Neural progenitor cell (in vitro differentiated cells): ENCODE measurements around the gene ATXN1L. TPM values are rescaled to one million over a fixed set of nuclear protein-coding genes. Genes with fewer than 3 reads are reported as not detected.
"Not testable (repeated sequence)": the region's sequence is repeated elsewhere in the genome, so short reads cannot be mapped to it uniquely, and the experiment has no call there.

Experiments used
- DNase-seq: peaks from one replicate; pipeline ENCODE4 v3.0.0-alpha.2; 2016; ENCODE audit warnings: low spot score
- H2AFZ ChIP-seq: fragments of 200-600 bp; sonication (generic); replicated peaks from 2 replicates; pipeline ENCODE4 v1.6.1; 2016; ENCODE audit warnings: antibody characterized with exemption
- H3F3A ChIP-seq: fragments of 200-600 bp; sonication (generic); 2 replicates; pipeline ENCODE4 v1.6.1; 2016; ENCODE audit warnings: antibody characterized with exemption, low read depth
- H3K27ac ChIP-seq: fragments of 200-600 bp; sonication (generic); 2 replicates; pipeline ENCODE4 v1.5.1; 2016; ENCODE audit warnings: mild to moderate bottlenecking
- H3K27me3 ChIP-seq: fragments of 200-600 bp; sonication (generic); 2 replicates; pipeline ENCODE4 v1.6.1; 2016; ENCODE audit warnings: mild to moderate bottlenecking, moderate library complexity
- H3K36me3 ChIP-seq: fragments of 200-600 bp; sonication (generic); 2 replicates; pipeline ENCODE4 v1.5.1; 2016
- H3K4me1 ChIP-seq: fragments of 200-600 bp; sonication (generic); 2 replicates; pipeline ENCODE4 v1.6.1; 2016; ENCODE audit warnings: mixed run types
- H3K4me2 ChIP-seq: fragments of 200-600 bp; sonication (generic); 2 replicates; pipeline ENCODE4 v1.6.1; 2016
- H3K4me3 ChIP-seq: fragments of 200-600 bp; sonication (generic); 2 replicates; pipeline ENCODE4 v1.5.1; 2016
- H3K79me2 ChIP-seq: fragments of 200-600 bp; sonication (generic); 2 replicates; pipeline ENCODE4 v1.6.1; 2016; ENCODE audit warnings: low read depth
- H3K9ac ChIP-seq: fragments of 200-600 bp; sonication (generic); 2 replicates; pipeline ENCODE4 v1.6.1; 2016
- H3K9me3 ChIP-seq: fragments of 200-600 bp; sonication (generic); 2 replicates; pipeline ENCODE4 v1.5.1; 2016; ENCODE audit warnings: low read depth
- H4K20me1 ChIP-seq: fragments of 200-600 bp; sonication (generic); 2 replicates; pipeline ENCODE4 v1.6.1; 2016; ENCODE audit warnings: low read depth
- H3K27ac Mint-ChIP-seq: 3 replicates; pipeline ENCODE4 v1.8.0; 2021; ENCODE audit warnings: mixed read lengths
- H3K27me3 Mint-ChIP-seq: 2 replicates; pipeline ENCODE4 v1.8.0; 2022; ENCODE audit warnings: low read depth, mild to moderate bottlenecking, inconsistent platforms, moderate library complexity, mixed read lengths; ENCODE audit not compliant: insufficient read depth
- H3K36me3 Mint-ChIP-seq: 3 replicates; pipeline ENCODE4 v1.8.0; 2021; ENCODE audit warnings: mixed read lengths
- H3K4me1 Mint-ChIP-seq: 3 replicates; pipeline ENCODE4 v1.8.0; 2021; ENCODE audit warnings: mixed read lengths
- H3K4me3 Mint-ChIP-seq: 3 replicates; pipeline ENCODE4 v1.8.0; 2021; ENCODE audit warnings: mild to moderate bottlenecking, moderate library complexity, mixed read lengths
- H3K9me3 Mint-ChIP-seq: 3 replicates; pipeline ENCODE4 v1.8.0; 2020; ENCODE audit warnings: mixed read lengths
- CTCF ChIP-seq: fragments of 200-600 bp; sonication (generic); IDR thresholded peaks from 2 replicates; pipeline ENCODE4 v1.5.1; 2017; ENCODE audit warnings: antibody characterized with exemption, mild to moderate bottlenecking
- EZH2 ChIP-seq: fragments of 200-600 bp; sonication (generic); IDR thresholded peaks from 2 replicates; pipeline ENCODE4 v1.6.1; 2017; ENCODE audit warnings: antibody characterized with exemption, mild to moderate bottlenecking, moderate library complexity
- EZH2phosphoT487 ChIP-seq: fragments of 200-600 bp; sonication (generic); IDR thresholded peaks from 2 replicates; pipeline ENCODE4 v1.6.1; 2017; ENCODE audit warnings: antibody characterized with exemption
- total RNA-seq: library from RNA; depleted of rRNA; stranded (reverse); fragments of >200 nt; gene quantifications from 2 replicates; pipeline ENCODE4 v1.2.3, GENCODE V29; 2015; ENCODE audit warnings: low replicate concordance

ATXN1L gene
- total RNA-seq, 1 donor from 2014 or later, result 19.8 TPM

- TF ChIP-seq CTCF (no peak), EZH2 (no peak), EZH2phosphoT487 (no peak)
- no peak overlapping the region for H3K9ac ChIP-seq
- no peak overlapping the region for H3K27ac ChIP-seq
- H4K20me1 ChIP-seq, result no peaks in the 10 kb centered on the region
- H3K27ac Mint-ChIP-seq, result no peak overlapping the region
- H3K4me2 ChIP-seq, result no peak overlapping the region
- H2AFZ ChIP-seq, result no peak overlapping the region
- DNase-seq, result no peak
- no peaks in the 10 kb centered on the region for H3K9me3 ChIP-seq
- H3K36me3 Mint-ChIP-seq, result no peaks in the 10 kb centered on the region
- no peaks in the 10 kb centered on the region for H3K79me2 ChIP-seq
- no peaks in the 10 kb centered on the region for H3K36me3 ChIP-seq
- no peak overlapping the region for H3K4me3 ChIP-seq
- no peaks in the 10 kb centered on the region for H3K4me1 ChIP-seq
- H3F3A ChIP-seq, result no peaks in the 10 kb centered on the region
- no peaks in the 10 kb centered on the region for H3K4me1 Mint-ChIP-seq
- H3K27me3 Mint-ChIP-seq, result no peaks in the 10 kb centered on the region
- no peaks in the 10 kb centered on the region for H3K9me3 Mint-ChIP-seq
- no peak overlapping the region for H3K4me3 Mint-ChIP-seq
- no peaks in the 10 kb centered on the region for H3K27me3 ChIP-seq
Measured at GRCh38 chr16:71826533-71827017, 19.2 kb upstream of the ATXN1L start.

- H3K4me3 ChIP-seq, result no peak overlapping the region
- no peaks in the 10 kb centered on the region for H3F3A ChIP-seq
- H3K4me1 Mint-ChIP-seq, result no peaks in the 10 kb centered on the region
- no peaks in the 10 kb centered on the region for H4K20me1 ChIP-seq
- no peak overlapping the region for H3K27ac Mint-ChIP-seq
- no peak for TF ChIP-seq CTCF
- H3K9me3 Mint-ChIP-seq, result no peaks in the 10 kb centered on the region
- no peaks in the 10 kb centered on the region for H3K36me3 Mint-ChIP-seq
- H3K27me3 ChIP-seq, result no peaks in the 10 kb centered on the region
- no peak for DNase-seq
- no peak overlapping the region for H2AFZ ChIP-seq
- no peaks in the 10 kb centered on the region for H3K9me3 ChIP-seq
- H3K27ac ChIP-seq, result no peak overlapping the region
- H3K9ac ChIP-seq, result no peak overlapping the region
- no peaks in the 10 kb centered on the region for H3K27me3 Mint-ChIP-seq
- no peaks in the 10 kb centered on the region for H3K4me1 ChIP-seq
- H3K79me2 ChIP-seq, result no peaks in the 10 kb centered on the region
- H3K4me3 Mint-ChIP-seq, result no peak overlapping the region
- H3K4me2 ChIP-seq, result no peak overlapping the region
- H3K36me3 ChIP-seq, result no peaks in the 10 kb centered on the region
Measured at GRCh38 chr16:71830359-71830758, 15.4 kb upstream of the ATXN1L start.

- not testable (repeated sequence) for H2AFZ ChIP-seq, H3K9me3 ChIP-seq, H3K9ac ChIP-seq, DNase-seq, H3K4me1 ChIP-seq, H3K36me3 Mint-ChIP-seq, H3K4me3 ChIP-seq, H3K79me2 ChIP-seq, H3K36me3 ChIP-seq, H3K4me2 ChIP-seq, H3K27ac ChIP-seq, H3K4me1 Mint-ChIP-seq, H3K4me3 Mint-ChIP-seq, H3K27ac Mint-ChIP-seq, H3K27me3 ChIP-seq, H3F3A ChIP-seq, H3K27me3 Mint-ChIP-seq, H3K9me3 Mint-ChIP-seq, H4K20me1 ChIP-seq
Measured at GRCh38 chr16:71831698-71832097, 14.1 kb upstream of the ATXN1L start.

- H3K27ac ChIP-seq, H3K9me3 ChIP-seq, H3K36me3 ChIP-seq, H3K4me3 ChIP-seq, H3F3A ChIP-seq, H3K27me3 Mint-ChIP-seq, H3K79me2 ChIP-seq, H3K4me2 ChIP-seq, H3K9me3 Mint-ChIP-seq, H3K4me3 Mint-ChIP-seq, H3K4me1 ChIP-seq, H3K36me3 Mint-ChIP-seq, H3K9ac ChIP-seq, H3K27ac Mint-ChIP-seq, DNase-seq, H3K4me1 Mint-ChIP-seq, H4K20me1 ChIP-seq, H2AFZ ChIP-seq, H3K27me3 ChIP-seq: not testable (repeated sequence)
Measured at GRCh38 chr16:71832112-71832511, 13.7 kb upstream of the ATXN1L start.
